ENCODE data around the gene USP19.
A peak's percentile ranks its signal among the peaks of the same experiment; 100 is the strongest.

The USP19 gene

DNA sequence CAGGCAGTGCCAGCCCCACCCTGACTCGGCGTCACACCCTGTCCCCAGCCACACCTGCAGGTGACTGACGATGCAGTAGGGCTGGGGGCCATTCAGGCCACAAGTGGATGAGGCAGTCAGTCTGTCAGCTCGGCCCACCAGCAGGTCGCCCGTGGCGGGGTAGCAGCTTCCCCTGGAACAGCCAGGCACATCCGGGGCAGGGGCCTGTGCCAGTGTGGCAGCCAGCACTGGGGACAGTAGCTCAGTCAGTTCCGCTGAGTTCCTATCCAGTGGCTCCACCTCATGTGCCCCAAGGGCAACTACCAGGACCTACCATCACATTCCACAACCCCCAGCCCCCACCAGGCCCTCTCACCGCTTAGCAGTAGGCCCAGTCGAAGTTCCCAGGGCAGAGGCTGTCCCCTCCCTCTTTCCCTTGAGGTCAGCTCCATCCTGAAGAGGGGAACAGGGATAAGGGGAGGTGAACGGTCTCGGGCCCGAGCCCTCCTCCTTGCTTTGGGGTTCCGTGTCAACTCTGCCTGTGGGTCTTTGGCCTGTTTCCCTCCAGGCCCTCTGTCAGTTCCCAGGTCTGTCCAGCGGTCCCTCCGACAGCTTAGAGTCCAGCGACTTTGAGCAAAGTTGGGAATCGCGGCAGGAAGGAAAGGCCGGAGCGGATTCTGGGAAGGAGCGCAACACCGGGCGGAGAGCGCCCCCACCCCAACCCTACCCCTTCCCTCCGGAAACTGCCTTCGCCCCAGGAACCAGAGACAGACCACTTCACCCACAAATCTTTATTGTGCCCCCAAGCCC, 12.0 kb upstream of the USP19 start, which contains the start of gene LAMB2:
Gene LAMB2 (minus strand): TSS at position 614 of the 789 bp plus-strand sequence. CDS start 183 bp downstream, at position 431.
- DNase-seq (ENCODE audit: low spot score), result peak; percentile 80

DNA sequence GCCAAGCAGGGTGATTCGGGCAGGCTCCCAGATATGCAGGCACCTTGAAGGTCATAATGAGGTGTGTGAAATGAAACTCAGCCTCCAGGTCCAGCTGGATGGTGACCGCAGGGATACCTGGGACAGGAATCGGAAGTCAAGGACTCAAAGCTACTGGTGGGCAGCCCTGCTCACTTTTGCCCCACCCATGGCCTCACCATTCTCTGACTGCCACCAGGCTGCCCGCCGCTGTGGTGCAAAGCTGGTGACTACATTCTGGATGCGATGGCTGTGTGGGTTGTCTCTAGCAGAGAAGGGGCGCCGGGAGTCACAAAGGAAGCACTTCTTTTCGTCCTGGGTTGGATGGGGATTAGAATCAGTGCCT, 11.4 kb upstream of the USP19 start:
- no peak for DNase-seq (ENCODE audit: low spot score)

DNA sequence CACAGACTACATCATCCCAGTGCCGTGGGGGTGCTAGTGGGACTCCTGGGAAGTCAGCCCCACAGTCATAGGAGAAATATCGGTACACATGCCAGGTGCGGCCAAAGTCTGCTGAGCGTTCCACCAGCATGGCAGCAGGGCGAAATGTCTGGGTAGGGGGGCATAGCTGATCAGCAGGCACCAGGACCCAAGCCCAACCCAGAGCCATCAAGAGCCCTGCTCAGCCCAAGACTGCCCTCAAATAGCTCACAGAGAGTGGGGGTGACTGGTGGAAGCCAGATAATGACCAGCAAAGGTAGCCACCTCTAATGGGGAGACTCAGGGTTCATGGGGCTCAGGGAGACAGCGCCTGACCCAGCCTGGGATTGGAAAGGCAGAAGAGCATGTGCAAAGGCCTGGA, 11.0 kb upstream of the USP19 start:
- no peak for DNase-seq (ENCODE audit: low spot score)

DNA sequence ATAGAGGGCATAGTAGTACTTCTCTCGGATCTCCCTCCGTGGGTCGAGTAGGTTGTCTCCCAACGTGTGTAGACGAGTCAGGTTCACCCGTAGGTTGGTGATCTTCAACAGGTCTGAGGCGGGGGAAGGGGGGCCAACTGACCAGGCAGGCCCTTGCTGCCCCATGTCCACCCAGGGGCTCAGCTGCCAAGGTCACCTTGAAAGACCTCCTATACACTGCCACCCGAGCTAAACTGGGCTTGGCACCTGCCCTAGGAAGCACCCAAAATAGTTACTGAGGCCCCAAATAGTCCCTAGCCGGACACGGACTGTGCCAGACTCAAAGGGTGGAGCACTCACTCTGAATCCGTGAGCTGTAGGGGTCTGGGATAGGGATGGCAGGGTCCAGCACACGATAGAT, 10.4 kb upstream of the USP19 start:
- no peak for DNase-seq (ENCODE audit: low spot score)

DNA sequence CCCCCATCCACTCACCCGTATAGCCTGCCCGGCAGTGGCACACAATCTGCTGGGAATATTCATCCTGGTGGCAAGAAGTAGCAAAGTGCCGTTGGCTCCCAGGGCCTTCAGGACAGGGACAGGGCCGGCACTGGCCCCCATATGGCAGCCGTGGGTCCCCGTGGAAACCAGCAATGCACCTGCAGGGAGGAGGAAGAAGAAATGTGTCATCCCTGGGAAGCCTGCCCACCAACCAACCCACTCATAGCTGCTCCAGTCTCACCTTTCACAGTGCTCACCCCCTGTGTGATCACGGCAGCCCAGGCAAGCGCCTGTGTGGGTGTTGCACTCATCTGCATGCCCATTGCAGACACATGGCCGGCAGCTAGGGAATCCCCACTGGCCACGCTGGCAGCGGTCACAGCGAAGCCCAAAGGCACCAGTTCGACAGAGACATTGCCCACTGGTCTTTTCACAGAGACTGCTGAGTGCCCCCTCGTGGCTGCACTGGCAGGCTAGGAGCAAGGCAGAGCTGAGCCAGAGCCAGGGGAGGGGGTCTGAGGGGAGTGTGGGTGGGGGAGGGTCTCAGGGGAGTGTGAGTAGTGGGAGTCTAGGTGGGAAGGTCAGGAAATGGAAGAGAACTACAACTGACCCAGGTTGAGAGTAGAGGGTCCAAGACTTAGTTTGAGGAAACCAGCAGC, 4.5 kb upstream of the USP19 start:
- no peak for DNase-seq (ENCODE audit: low spot score)

DNA sequence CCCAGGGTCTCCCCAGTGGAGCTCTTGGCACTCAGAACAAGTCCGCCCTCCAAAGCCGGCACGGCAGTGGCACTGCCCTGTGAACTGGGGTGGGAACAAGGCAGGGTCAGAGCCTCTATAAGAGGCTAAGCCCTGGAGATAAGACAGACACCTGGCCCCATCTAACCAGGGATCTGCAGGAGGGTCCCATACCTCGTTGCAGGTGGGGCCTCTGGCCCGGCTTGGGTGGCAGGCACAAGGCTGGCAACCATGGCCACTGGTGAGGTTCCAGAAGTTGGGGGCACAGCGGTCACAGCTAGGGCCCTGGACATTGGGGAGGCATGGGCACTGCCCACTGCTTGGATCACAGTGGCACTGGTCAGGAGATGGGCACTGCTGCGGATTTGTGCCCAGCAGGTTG, 3.6 kb upstream of the USP19 start:
- no peak for DNase-seq (ENCODE audit: low spot score)

DNA sequence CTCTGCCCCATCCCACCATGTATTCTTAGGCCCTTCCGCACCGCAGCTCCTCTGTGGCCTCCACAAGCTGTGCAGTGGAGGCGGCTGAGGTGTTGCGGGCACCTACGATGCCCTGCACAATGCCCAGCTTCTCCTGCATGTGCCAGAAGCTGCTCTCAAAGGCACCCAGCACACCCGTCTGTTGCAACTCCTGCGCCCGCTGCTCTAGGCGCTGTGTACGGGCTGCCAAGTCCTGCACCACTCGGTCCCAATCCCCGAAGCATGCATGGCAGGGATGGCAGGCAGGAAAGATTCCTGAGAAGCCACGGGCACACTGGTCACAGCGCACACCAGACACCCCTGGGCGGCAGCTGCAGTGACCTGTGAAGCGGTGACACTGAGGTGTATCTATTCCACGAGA, 3.1 kb upstream of the USP19 start:
- no peak for DNase-seq (ENCODE audit: low spot score)

DNA sequence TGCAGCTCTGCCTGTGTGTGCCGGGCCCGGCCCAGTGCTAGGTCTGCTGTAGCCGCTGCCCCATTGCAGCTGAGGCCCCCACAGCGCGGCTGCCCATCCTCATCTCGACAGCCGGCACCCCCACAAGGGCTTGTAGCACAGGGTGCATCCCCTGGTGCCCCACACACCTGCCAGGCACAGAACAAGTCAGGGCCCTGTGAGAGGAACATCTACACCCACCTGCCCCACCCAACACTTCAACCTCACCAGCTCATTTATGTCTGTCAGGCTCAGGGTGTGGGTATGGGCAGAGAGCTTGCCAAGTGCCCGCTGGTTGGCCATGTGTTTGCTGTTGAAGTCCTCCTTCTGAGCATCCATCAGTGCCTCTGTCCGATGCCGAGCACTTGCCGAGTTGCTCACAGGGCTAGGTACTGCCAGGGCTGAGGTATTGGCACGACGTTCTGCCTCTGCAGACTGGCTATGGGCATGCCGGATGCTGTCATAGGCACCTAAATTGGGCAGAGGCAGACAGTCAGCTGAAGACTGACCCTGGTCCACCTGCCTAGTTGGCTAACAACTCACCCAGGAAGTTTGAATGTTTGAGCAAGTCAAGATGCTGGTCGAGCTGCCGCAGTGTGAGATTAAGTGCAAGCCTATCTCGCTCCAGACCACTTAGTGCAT, 2.4 kb upstream of the USP19 start:
- DNase-seq (ENCODE audit: low spot score), result no peak

DNA sequence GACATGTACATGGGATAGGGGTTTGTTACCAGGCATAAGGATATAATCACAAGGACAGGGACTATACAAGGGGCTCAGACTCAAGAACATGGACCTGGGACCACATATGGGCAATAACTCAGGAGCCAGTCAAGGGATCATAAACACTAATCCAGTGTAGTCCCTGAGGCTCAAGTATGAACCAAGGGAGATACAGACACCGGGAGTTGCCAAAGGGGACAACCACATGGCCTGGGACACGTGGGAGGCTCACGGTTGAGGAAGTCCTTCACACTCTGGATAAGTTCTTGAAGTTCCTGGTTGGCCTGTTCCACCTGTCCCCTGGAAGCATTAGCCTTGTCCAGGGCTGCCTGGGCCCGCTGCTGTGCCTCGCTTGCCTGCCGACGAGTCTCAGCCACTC, 1.8 kb upstream of the USP19 start:
- no peak for DNase-seq (ENCODE audit: low spot score)

DNA sequence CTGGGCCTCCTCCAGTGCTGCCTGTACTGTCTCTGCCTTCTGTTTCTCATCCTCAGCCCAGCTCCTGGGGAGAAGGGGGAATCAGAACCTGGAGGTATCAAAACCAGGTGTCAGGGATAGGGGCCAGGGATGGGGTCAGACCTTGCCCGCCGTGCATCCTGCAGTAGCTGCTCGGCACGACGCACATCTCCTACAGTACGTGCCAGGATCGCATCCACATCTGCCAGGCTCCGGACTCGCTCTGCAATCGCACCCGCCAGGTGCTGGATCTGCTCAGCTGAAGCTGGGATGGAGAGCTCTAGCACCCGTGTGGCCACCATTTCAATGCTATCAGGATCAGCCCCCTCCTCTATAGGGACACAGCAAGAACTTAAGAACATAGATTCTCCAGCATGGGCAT, 1.4 kb upstream of the USP19 start:
- no peak for DNase-seq (ENCODE audit: low spot score)

DNA sequence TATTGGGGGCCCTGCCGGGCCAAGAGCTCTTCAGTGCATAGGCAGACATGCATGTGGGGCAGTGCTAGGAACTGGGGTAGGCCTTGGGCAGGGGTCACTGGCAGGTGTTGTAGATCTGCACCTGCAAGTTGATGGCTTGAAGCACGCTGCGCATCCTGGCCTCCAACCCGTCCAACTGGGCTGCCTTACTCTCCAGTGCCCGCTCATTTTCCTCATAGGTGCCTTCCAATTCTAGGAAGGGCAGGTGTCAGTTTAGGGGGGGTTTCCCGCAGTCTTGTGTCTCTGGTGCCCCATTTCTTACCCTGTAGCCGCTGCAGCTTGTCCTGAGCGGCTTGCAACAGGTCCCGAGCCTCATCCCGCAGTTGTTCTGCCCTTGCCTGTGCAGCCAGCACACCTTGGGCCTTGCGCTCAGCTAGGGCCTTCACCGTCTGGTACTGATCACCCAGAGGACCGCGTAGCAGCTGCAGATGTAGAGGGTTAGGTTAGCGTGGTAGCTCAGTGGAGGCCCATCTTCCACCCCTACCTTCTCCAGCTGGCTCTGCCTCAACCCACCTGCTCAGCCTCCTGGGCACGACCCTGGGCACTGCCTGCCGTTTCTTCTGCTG, 611 bp upstream of the USP19 start:
- peak; percentile 3 for DNase-seq (ENCODE audit: low spot score)

DNA sequence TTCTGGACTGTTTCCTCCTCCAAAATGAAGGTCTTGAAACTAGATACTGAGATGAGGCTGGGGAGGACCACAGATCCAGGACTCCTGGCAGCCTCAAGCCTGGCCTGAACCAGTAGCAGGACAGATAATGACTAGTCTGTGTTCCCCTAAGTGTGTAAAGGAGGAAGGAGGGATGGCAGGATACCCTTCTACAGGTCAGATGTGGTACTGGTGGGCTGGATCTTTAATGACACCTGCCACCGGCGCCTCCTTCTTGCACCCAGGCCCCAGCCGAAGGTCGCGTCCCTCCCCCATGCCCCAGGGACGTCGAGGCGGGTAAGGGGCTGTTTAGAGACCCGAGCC, 556 bp downstream of the USP19 start:
- no peak for DNase-seq (ENCODE audit: low spot score)

DNA sequence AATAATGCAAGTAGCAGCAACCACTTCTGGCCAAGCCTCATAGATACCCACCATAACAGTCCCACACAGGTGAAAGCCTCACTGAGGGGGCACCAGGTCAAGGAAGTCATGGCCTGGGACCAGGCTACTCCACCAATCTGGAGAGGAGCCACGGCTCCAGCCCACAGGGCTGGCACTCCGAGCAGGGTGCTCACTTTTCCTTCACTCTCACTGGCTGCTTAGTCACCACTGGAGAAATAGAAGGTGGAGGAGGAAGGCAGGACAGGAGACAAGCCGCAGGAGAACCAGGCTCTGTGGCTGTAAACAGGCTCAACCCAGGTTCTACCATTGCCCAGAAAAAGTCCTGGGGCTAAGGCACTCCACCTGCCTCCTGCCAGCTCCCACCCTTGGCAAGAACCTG, 1.2 kb downstream of the USP19 start:
- DNase-seq (ENCODE audit: low spot score), result no peak

DNA sequence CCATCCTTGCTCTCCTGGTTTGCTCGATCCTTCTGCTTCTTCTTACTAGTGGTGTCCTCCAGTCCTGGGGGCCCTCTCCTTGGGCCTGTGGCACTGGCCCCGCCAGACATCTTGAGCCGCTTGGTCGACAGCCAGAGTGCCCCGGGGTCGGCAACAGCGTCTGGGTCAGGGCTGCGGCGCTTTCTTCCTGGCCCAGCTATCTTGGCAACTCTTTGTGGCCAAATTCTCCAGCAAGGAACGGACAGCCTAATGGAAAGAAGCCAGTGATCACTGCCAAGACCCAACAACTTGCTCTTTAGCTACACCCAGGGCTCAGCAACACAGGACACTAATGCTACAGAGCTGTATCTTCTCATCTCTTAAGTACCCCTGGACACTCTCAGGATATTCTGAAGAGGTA, 1.6 kb downstream of the USP19 start:
- no peak for DNase-seq (ENCODE audit: low spot score)

DNA sequence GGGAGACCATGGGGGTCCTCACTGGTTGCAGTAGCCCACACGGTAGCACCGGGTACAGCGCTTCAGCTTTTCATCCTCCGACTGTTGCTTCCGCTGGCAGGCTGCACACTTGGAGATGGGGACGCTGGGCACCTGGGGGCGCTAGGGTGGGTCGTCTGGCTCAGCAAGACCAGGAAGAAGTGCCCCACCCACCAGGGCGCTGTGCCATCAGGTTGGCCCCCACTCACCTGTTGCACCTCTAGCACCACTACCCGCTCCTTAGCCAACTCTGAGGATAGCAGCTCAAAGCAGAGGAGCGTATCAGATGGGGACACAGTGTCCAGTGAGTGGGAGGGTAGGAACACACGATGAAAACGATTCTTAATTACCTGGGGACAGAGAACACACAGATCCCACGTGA, 8.4 kb downstream of the USP19 start:
- DNase-seq (ENCODE audit: low spot score), result no peak

DNA sequence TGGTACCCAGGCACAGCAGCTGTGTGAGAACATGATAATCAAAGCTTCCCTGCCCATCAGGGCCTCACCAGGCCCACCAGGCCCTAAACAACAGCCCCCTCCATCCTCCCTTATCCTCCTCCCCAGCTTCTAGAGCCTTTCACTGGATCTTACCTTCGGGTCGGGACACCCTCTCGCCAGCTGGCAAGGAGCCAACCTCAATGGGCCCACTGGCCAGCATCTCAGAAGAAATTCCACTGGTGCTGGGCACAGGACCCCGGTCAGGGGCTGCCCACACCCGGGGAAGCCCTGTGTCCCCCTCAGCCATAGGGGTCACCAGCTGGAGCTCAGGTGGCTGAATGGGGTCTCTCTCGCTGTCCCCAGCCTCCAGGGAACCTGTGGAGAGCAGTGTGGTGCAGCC, 9.3 kb downstream of the USP19 start:
- DNase-seq (ENCODE audit: low spot score), result no peak

DNA sequence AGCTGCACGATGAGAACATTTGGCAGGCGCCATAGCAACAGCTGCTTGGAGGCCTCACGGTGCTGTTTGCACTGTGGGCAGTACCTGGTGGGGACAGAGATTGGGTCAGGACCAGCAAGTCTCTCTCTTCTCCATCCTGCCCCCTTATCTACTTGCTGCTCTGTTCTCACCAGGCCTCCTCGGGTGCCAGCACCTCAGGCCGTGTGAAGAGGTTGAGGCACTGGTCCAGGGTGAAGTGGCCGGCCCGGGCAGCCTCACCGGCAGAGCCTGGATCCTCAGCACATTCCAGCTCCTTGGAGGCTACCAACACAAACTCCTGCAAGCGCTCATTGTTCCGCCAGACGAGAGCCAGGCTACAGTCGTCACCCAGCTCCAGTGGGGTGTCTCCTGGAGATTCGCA, 9.8 kb downstream of the USP19 start:
- DNase-seq (ENCODE audit: low spot score), result no peak

DNA sequence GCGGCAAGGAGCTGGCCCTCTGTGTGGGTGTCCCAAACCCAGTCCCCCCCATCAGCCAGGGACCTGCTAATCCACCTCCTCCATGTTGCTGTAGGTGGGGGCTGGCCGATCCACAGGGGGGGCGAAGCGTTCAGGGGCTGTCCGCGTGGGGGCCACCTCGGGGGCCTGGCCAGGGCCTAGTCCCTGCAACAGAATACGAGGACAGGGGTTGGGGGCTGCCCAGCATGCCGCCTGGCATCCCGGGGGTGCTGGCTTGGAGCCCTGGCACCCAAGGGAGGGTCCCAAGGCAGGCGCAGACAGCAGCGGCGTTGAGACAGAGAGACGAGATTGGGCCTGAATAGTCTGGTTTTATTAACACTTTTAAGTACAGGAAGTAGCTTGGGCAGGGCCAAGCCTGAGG, 12.3 kb downstream of the USP19 start:
- no peak for DNase-seq (ENCODE audit: low spot score)

DNA sequence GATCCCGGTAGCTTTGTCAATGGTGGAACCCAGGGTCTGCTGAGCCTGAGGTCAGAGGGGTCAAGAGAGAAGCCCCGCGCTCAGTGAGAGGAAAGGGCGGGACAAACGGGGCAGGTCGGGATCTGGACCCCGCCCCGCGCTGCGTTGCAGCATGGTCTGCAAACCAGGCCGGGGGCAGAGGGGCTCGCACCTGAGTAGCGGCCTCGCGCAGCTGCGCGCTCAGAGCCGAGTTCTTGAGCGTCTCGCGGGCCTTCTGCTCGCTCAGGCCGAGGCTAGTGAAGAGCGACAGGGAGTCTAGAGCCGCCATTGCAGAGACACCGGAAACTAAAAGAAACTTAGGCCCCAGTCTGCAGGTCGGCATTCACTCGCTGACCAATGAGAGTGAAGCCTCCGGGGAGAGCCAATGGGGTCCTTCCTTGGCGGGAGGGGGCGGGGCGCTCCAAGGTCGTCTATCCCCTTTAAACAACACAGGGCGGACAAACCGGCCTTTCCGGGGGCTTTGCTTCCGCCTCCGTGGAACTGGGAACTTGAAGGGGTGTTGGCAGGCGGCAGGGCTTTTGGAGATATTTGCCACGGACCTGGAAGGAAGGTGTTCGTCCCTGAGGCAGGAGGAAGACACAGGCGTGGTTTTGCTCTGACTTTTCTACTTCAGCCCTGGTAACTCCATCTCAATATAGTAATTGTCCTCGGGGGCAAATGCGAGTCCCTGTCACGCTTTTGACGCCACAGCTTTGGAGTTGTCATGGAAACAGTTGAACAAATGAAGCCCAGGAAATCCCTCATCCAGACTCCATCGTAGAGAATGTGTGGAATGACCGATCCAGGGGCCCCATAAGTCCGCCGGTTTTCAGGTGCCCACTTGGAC, 16.0 kb downstream of the USP19 start, which contains the start of gene QARS1:
Gene QARS1 (minus strand): TSS at position 331 of the 865 bp plus-strand sequence. CDS start 24 bp downstream, at position 307.
- peak; percentile 90 for DNase-seq (ENCODE audit: low spot score)

DNA sequence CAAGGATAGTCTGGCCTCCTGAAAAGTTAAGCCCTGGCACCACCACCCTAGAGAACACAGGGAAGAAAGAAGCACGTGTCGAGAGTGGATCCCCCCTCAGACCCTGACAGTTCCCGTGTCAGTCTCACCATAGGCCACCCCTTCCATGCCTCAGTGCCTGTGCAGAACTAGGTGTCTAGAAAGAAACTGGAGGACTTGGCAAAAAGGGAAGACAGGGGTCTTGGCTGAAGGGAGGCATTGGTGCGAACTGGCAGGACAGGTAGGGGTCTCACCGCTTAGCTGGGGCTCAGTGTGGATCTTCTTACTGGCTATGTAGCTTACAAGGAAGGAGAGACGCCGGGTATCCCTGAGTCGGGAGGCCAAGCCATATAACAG, 16.6 kb downstream of the USP19 start:
- DNase-seq (ENCODE audit: low spot score), result no peak

DNA sequence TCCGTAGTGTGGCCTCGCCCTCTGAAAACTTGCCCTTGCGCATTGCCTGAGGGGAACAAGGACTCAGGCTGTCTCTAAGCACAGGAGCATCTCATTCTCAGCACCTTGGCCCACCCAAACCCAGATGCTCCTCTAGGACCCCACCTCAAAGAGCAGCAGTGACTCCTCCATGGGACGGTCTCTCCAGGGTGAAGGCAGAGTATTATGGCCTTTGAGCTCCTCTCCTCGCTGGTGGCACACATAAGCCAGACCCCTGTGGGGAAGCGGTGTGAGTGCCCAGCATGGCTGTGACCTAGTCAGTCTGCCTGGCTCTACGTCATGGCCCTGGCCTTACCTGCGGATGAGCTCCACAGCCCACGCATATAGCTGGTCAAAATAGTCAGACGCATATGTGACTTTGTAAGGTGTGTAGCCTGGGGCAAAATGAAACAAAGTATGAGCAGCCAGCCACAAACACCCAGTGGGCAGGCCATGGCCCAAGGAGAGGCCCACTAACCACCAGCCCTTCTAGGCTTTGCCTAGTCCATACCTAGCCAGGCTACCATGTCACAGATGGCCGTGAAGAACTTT, 20.5 kb downstream of the USP19 start:
- DNase-seq (ENCODE audit: low spot score), result no peak

Data from SW480 (cell line).